Measurements from ENCODE around the gene MT4.

MT4 gene

DNA sequence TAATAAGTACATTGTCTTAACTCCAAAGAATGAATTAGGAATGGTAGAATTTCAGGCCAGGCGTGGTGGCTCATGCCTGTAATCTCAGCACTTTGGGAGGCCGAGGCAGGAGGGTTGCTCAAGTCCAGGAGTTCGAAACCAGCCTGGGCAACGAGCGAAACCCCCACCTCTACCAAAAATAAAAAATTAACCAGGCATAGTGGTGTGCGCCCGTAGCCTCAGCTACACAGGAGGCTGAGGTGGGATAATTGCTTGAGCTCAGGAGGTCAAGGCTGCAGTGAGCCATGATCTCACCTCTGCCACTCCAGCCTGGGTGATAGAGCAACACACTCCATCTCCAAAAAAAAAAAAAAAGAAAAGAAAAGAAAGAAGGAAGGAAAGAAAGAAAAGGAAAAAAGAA lies 26.5 kb upstream of the MT4 start:
- Histone ChIP-seq H3K4me3 (ENCODE audit: low read depth in 1 of 2, low read length in 2 of 2) (no peak overlapping the region), H3K27me3 (ENCODE audit: control insufficient read depth in 1 of 2, insufficient read depth in 2 of 2, low read length in 2 of 2) (no peaks in the 10 kb centered on the region), H3K27ac (ENCODE audit: low read depth, low read length) (no peak overlapping the region), H3K9me3 (ENCODE audit: control insufficient read depth in 1 of 2, low read length in 2 of 2) (no peaks in the 10 kb centered on the region), H3K9ac (ENCODE audit: low read depth in 1 of 2, low read length in 2 of 2) (no peak overlapping the region), H3K36me3 (ENCODE audit: control insufficient read depth in 1 of 2, insufficient read depth in 2 of 2, low read length in 2 of 2) (no peaks in the 10 kb centered on the region), H3K4me1 (ENCODE audit: control insufficient read depth in 1 of 2, insufficient read depth in 2 of 2, low read length in 2 of 2) (no peaks in the 10 kb centered on the region)

DNA sequence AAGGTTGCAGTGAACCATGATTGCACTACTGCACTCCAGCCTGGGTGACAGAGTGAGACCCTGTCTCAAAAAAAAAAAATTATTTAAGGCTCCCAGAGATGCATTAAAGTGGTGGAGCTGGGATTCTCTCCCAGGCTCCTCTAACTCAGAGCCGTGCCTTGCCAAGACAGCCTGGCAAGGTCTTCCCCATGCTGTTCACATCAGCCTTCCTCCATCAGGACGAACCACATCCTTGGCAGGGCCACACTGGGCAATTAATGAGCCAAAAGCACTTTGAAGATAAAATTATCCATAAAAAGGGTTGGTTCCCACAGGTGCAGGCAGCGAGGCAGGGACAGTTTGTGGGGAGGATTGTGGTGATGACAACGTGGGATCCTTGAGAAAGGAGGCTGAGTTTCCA lies 25.2 kb upstream of the MT4 start:
- Histone ChIP-seq H3K27ac (ENCODE audit: low read depth, low read length) (no peak overlapping the region), H3K9ac (ENCODE audit: low read depth in 1 of 2, low read length in 2 of 2) (no peak overlapping the region), H3K27me3 (ENCODE audit: control insufficient read depth in 1 of 2, insufficient read depth in 2 of 2, low read length in 2 of 2) (no peaks in the 10 kb centered on the region), H3K36me3 (ENCODE audit: control insufficient read depth in 1 of 2, insufficient read depth in 2 of 2, low read length in 2 of 2) (no peaks in the 10 kb centered on the region), H3K4me1 (ENCODE audit: control insufficient read depth in 1 of 2, insufficient read depth in 2 of 2, low read length in 2 of 2) (no peaks in the 10 kb centered on the region), H3K9me3 (ENCODE audit: control insufficient read depth in 1 of 2, low read length in 2 of 2) (no peaks in the 10 kb centered on the region), H3K4me3 (ENCODE audit: low read depth in 1 of 2, low read length in 2 of 2) (no peak overlapping the region)

DNA sequence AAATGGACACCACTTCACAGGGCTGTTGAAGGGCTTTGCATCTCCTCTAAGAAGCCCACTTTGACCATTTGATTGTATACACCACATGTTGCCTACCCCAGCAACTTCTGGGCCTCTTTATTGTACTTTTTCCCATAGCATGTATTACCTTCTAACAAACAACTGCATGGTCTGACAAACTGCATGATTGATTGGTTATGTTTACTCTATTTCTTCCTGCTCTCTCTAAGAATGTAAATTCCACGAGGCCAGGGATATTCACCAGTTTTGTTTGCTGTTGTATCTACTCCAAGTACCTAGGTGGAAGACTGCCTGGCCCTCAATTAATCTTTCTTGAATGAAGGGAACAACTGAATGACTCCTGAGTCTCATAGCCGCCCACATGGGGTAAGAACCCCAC lies 22.8 kb upstream of the MT4 start:
- Histone ChIP-seq H3K9ac (ENCODE audit: low read depth in 1 of 2, low read length in 2 of 2) (no peak overlapping the region), H3K27ac (ENCODE audit: low read depth, low read length) (no peak overlapping the region)

DNA sequence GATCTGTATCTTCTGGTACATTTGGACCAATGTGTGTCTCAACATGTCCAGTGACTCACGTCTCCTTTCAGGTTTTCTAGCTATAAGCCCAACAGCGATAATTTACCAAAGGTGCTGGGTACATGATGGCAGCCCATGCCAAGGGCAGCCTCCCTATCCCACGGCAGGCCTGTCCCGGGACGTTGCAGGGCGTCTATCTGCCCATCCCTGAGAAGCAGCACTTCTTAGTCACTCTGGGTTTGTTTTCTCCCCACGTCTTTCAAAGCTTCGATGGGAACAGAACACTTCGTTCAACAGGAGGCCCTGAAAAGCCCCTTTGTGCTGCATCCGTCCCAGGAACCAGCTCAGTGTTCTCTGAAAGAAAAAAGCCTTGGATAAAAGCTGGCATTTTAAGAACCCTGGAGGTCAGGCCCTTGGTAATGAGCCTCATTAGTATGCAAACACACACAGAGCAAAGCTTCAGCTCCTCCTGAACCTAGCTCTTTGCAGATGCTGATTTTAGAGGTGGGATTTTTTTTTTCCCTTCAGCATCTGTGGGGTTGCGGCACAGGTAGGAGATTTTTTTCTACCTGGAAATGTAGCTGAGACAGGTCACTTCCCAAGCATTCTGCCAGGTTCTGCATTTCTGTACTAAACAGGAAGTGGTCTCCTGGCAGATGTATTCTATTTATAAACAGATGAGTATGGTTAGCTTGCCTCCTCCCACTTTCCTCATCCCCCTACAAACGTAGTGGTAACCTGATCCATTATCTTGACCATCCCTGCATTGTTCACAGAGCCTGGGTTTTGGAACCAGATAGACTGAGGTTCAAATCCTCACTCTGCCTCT lies 17.5 kb upstream of the MT4 start:
- Histone ChIP-seq H3K27ac (ENCODE audit: low read depth, low read length) (no peak overlapping the region), H3K4me3 (ENCODE audit: low read depth in 1 of 2, low read length in 2 of 2) (no peak overlapping the region), H3K36me3 (ENCODE audit: control insufficient read depth in 1 of 2, insufficient read depth in 2 of 2, low read length in 2 of 2) (no peaks in the 10 kb centered on the region), H3K27me3 (ENCODE audit: control insufficient read depth in 1 of 2, insufficient read depth in 2 of 2, low read length in 2 of 2) (no peaks in the 10 kb centered on the region), H3K9me3 (ENCODE audit: control insufficient read depth in 1 of 2, low read length in 2 of 2) (no peaks in the 10 kb centered on the region), H3K9ac (ENCODE audit: low read depth in 1 of 2, low read length in 2 of 2) (no peak overlapping the region), H3K4me1 (ENCODE audit: control insufficient read depth in 1 of 2, insufficient read depth in 2 of 2, low read length in 2 of 2) (peaks cover 3 to 17% of the 10 kb centered on the region in 2 donors)

More for the DNA sequence above, 22.8 kb upstream of the MT4 start:
- Histone ChIP-seq H3K36me3 (ENCODE audit: control insufficient read depth in 1 of 2, insufficient read depth in 2 of 2, low read length in 2 of 2) (no peaks in the 10 kb centered on the region), H3K4me3 (ENCODE audit: low read depth in 1 of 2, low read length in 2 of 2) (no peak overlapping the region), H3K9me3 (ENCODE audit: control insufficient read depth in 1 of 2, low read length in 2 of 2) (no peaks in the 10 kb centered on the region), H3K4me1 (ENCODE audit: control insufficient read depth in 1 of 2, insufficient read depth in 2 of 2, low read length in 2 of 2) (no peaks in the 10 kb centered on the region), H3K27me3 (ENCODE audit: control insufficient read depth in 1 of 2, insufficient read depth in 2 of 2, low read length in 2 of 2) (no peaks in the 10 kb centered on the region)

DNA sequence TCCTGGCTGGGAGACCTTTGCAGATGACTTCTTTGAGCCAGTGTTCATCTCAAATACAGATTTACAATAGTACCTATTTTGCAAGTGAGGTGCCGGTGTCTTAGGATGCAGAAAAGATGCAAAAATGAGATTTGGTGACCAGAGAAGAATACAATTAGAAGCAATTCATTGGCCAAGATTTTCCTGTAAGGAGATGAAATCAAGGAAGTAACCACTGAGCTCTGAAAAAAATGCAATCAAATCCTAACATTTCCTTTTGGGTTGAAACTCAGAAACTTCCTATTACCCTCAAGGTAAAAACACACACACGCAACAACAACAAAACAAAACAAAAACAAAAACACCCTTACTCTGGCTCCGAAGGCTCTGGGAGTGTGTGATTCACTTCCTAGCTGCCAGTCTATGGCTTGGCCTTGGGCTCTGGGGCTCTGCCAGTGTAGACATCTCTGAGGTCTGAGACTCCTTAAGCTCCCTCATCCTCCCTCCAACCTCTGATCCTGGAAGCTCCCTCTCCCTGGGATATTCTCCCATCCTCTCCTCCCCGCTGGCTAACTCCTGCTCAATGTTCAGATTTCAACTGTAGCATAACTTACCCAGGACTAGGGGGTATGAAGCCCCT lies 16.8 kb upstream of the MT4 start:
- Histone ChIP-seq H3K27ac (ENCODE audit: low read depth, low read length) (no peak overlapping the region), H3K36me3 (ENCODE audit: control insufficient read depth in 1 of 2, insufficient read depth in 2 of 2, low read length in 2 of 2) (no peaks in the 10 kb centered on the region), H3K9ac (ENCODE audit: low read depth in 1 of 2, low read length in 2 of 2) (no peak overlapping the region), H3K9me3 (ENCODE audit: control insufficient read depth in 1 of 2, low read length in 2 of 2) (no peaks in the 10 kb centered on the region), H3K4me3 (ENCODE audit: low read depth in 1 of 2, low read length in 2 of 2) (no peak overlapping the region), H3K27me3 (ENCODE audit: control insufficient read depth in 1 of 2, insufficient read depth in 2 of 2, low read length in 2 of 2) (no peaks in the 10 kb centered on the region), H3K4me1 (ENCODE audit: control insufficient read depth in 1 of 2, insufficient read depth in 2 of 2, low read length in 2 of 2) (peaks cover 3 to 17% of the 10 kb centered on the region in 2 donors)

DNA sequence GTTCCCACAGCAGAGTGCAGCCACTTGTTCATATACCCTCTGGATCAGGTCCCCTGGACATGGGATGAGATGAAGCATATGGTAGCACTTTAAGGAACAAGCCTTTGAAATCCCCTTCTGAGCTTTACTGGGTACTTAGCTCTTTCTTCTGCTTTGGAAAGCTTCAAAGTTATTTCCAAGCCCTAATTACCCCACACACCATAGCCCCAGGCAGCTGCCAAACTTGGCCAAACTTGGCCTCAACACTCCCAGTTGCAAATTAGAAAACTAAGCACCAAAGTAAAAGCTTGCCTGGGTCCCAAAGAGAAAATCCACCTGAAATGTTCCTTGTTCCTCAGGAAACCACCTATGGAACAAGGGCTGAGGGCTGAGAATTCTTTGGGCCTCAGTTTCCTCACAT lies 15.7 kb upstream of the MT4 start:
- no peak overlapping the region for H3K4me3 ChIP-seq (ENCODE audit: low read depth in 1 of 2, low read length in 2 of 2)
- no peaks in the 10 kb centered on the region for H3K36me3 ChIP-seq (ENCODE audit: control insufficient read depth in 1 of 2, insufficient read depth in 2 of 2, low read length in 2 of 2)
- no peak overlapping the region for H3K27ac ChIP-seq (ENCODE audit: low read depth, low read length)
- H3K4me1 ChIP-seq (ENCODE audit: control insufficient read depth in 1 of 2, insufficient read depth in 2 of 2, low read length in 2 of 2), result peaks cover 3 to 17% of the 10 kb centered on the region in 2 donors
- H3K27me3 ChIP-seq (ENCODE audit: control insufficient read depth in 1 of 2, insufficient read depth in 2 of 2, low read length in 2 of 2), result no peaks in the 10 kb centered on the region
- H3K9me3 ChIP-seq (ENCODE audit: control insufficient read depth in 1 of 2, low read length in 2 of 2), result no peaks in the 10 kb centered on the region
- no peak overlapping the region for H3K9ac ChIP-seq (ENCODE audit: low read depth in 1 of 2, low read length in 2 of 2)

DNA sequence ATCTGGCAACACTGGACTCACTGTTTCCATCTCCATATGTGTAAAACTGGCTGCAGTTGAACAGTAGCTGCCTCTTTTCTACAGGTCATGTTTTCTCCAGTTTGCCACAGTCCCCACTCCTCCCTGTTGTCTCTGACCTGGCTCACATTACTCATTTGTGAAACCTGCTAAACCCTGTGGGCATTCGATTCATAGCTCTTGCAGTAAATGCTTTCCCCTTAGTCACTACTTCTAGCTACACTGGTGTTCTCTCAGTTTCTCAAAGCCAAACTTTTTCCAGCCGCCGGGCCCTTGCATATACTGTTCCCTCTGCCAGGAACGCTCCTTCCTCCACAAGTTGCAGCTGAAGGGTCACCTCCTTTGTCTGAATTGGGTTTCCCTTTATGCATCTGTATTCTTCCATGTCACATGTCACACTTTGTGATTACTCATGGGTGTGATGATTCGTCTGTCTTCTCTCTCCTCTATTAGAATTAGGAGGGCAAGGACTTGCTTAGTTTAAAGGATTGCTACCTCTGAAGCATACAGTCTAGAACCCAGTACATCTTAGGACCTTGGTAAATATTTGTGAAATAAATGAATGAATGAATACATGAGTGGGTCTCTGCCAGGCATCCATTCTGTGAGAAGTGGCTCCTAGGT lies 15.0 kb upstream of the MT4 start:
- no peaks in the 10 kb centered on the region for H3K36me3 ChIP-seq (ENCODE audit: control insufficient read depth in 1 of 2, insufficient read depth in 2 of 2, low read length in 2 of 2)
- no peaks in the 10 kb centered on the region for H3K9me3 ChIP-seq (ENCODE audit: control insufficient read depth in 1 of 2, low read length in 2 of 2)
- H3K27me3 ChIP-seq (ENCODE audit: control insufficient read depth in 1 of 2, insufficient read depth in 2 of 2, low read length in 2 of 2), result no peaks in the 10 kb centered on the region
- no peak overlapping the region for H3K27ac ChIP-seq (ENCODE audit: low read depth, low read length)
- H3K4me1 ChIP-seq (ENCODE audit: control insufficient read depth in 1 of 2, insufficient read depth in 2 of 2, low read length in 2 of 2), result peaks cover 3 to 17% of the 10 kb centered on the region in 2 donors
- H3K9ac ChIP-seq (ENCODE audit: low read depth in 1 of 2, low read length in 2 of 2), result no peak overlapping the region
- H3K4me3 ChIP-seq (ENCODE audit: low read depth in 1 of 2, low read length in 2 of 2), result no peak overlapping the region

DNA sequence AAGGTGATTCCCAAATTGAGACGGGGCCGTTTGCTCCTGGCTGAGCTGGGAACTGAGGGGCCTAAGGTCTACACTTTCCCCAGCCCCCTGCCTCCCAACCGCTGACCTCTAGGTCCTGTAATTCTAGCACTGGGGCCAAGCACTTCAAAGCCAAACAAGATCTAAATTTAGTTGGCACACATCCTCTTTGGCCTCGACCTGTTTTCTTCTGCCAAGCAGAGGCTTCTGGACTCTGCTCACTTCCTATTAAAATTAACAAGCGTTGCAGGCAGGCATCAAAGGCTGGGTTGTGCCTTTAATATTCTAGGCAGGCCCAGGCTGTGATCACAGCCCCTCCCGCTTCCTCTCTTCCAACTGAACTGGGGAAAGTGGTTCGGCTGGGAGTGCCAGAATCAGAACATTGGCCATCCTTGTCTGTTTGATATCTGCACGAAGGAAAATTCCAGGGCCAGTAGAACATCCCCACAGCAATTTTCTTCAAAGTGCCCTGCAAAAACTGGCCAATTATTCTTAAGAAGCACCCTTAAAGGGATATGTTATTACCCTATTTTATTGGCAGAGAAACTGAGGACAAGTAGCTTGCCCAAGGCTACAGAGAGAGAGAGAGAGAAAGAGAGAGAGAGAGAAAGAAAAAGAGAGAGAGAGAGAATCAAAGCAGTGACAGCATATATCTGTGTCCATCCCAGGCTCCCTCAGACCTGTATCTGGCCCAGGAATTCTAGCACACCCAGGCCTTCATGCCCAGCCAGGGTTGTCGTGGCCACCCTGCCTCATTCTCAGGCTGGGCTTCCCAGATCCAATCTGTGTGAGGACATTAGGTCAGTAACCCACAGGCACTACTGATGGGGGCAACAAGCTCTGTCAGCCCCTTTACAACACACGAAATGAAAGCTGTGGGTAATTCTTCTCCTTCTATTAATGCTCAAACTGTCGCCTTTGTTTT lies 12.8 kb upstream of the MT4 start:
- H3K27ac ChIP-seq (ENCODE audit: low read depth, low read length), result no peak overlapping the region

DNA sequence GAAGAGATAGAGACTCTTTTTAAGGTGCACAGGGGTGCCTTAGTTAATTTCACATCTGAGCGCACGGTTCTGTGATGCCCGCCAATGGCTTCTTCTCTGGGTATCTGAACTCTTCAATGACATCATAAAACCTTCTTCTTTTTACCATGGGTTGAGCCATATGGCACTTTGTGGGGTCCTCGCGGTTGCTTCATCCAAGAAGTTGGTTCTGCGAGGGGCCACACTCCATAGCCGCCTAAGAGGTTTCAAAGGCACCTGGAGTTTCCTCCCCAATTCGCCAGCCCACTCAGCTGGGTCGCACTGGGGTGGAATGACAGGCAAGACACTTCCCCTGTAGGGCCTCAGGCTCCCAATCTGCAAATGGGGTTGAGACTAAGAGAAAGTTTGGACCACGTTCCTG lies 10.4 kb upstream of the MT4 start:
- Histone ChIP-seq H3K9ac (ENCODE audit: low read depth in 1 of 2, low read length in 2 of 2) (no peak overlapping the region), H3K9me3 (ENCODE audit: control insufficient read depth in 1 of 2, low read length in 2 of 2) (no peaks in the 10 kb centered on the region), H3K27ac (ENCODE audit: low read depth, low read length) (no peak overlapping the region), H3K27me3 (ENCODE audit: control insufficient read depth in 1 of 2, insufficient read depth in 2 of 2, low read length in 2 of 2) (no peaks in the 10 kb centered on the region), H3K4me1 (ENCODE audit: control insufficient read depth in 1 of 2, insufficient read depth in 2 of 2, low read length in 2 of 2) (peaks cover 3 to 10% of the 10 kb centered on the region in 2 donors), H3K4me3 (ENCODE audit: low read depth in 1 of 2, low read length in 2 of 2) (no peak overlapping the region), H3K36me3 (ENCODE audit: control insufficient read depth in 1 of 2, insufficient read depth in 2 of 2, low read length in 2 of 2) (no peaks in the 10 kb centered on the region)

More for the DNA sequence above, 12.8 kb upstream of the MT4 start:
- Histone ChIP-seq H3K4me3 (ENCODE audit: low read depth in 1 of 2, low read length in 2 of 2) (no peak overlapping the region), H3K36me3 (ENCODE audit: control insufficient read depth in 1 of 2, insufficient read depth in 2 of 2, low read length in 2 of 2) (no peaks in the 10 kb centered on the region), H3K9ac (ENCODE audit: low read depth in 1 of 2, low read length in 2 of 2) (no peak overlapping the region), H3K4me1 (ENCODE audit: control insufficient read depth in 1 of 2, insufficient read depth in 2 of 2, low read length in 2 of 2) (peaks cover 3 to 17% of the 10 kb centered on the region in 2 donors), H3K27me3 (ENCODE audit: control insufficient read depth in 1 of 2, insufficient read depth in 2 of 2, low read length in 2 of 2) (no peaks in the 10 kb centered on the region), H3K9me3 (ENCODE audit: control insufficient read depth in 1 of 2, low read length in 2 of 2) (no peaks in the 10 kb centered on the region)

Data from duodenal mucosa (tissue), 2 donors.